HG03066 (cell line): ENCODE measurements around the gene SWAP70.

ENCODE experiments used
- ATAC-seq: cut with Tn5 transposase; IDR thresholded peaks from one replicate; pipeline ENCODE4 v1.9.1; 2021; ENCODE audit warnings: low read depth; ENCODE audit not compliant: unreplicated experiment

SWAP70 gene

GRCh38 chr11:9771071-9771511, 107.2 kb downstream of the SWAP70 start:
- no peak for ATAC-seq

GRCh38 chr11:9772218-9772617, 108.3 kb downstream of the SWAP70 start:
- ATAC-seq: no peak

- no peak for ATAC-seq
Measured at GRCh38 chr11:9773524-9773923, 109.6 kb downstream of the SWAP70 start.

GRCh38 chr11:9774109-9774508, 110.2 kb downstream of the SWAP70 start:
- ATAC-seq: no peak

- ATAC-seq: no peak
Measured at GRCh38 chr11:9774591-9775397, 110.9 kb downstream of the SWAP70 start.

- no peak for ATAC-seq
Measured at GRCh38 chr11:9775398-9775779, 111.5 kb downstream of the SWAP70 start.

GRCh38 chr11:9776203-9776602, 112.3 kb downstream of the SWAP70 start:
- ATAC-seq: no peak

- ATAC-seq: no peak
Measured at GRCh38 chr11:9777066-9777465, 113.2 kb downstream of the SWAP70 start.

- no peak for ATAC-seq
Measured at GRCh38 chr11:9777525-9777924, 113.6 kb downstream of the SWAP70 start.

GRCh38 chr11:9780929-9781328, 117.1 kb downstream of the SWAP70 start:
- ATAC-seq: no peak

GRCh38 chr11:9783986-9784385, 120.1 kb downstream of the SWAP70 start:
- no peak for ATAC-seq

- no peak for ATAC-seq
Measured at GRCh38 chr11:9784602-9785315, 120.9 kb downstream of the SWAP70 start.

- no peak for ATAC-seq
Measured at GRCh38 chr11:9787260-9787659, 123.4 kb downstream of the SWAP70 start.

GRCh38 chr11:9787981-9788521, 124.2 kb downstream of the SWAP70 start:
- ATAC-seq: no peak

- ATAC-seq: no peak
Measured at GRCh38 chr11:9789910-9790309, 126.0 kb downstream of the SWAP70 start.

- ATAC-seq: no peak
Measured at GRCh38 chr11:9790703-9791102, 126.8 kb downstream of the SWAP70 start.

GRCh38 chr11:9796266-9796665, 132.4 kb downstream of the SWAP70 start:
- ATAC-seq: no peak

GRCh38 chr11:9796854-9797253, 133.0 kb downstream of the SWAP70 start:
- ATAC-seq: no peak

GRCh38 chr11:9797300-9797699, 133.4 kb downstream of the SWAP70 start:
- ATAC-seq: no peak

GRCh38 chr11:9799886-9800285, 136.0 kb downstream of the SWAP70 start:
- no peak for ATAC-seq

GRCh38 chr11:9802291-9802861, 138.5 kb downstream of the SWAP70 start:
- no peak for ATAC-seq
